ENCODE data around the gene ZNF398.
A peak's percentile ranks its signal among the peaks of the same experiment; 100 is the strongest.
"Not testable (repeated sequence)": the region's sequence is repeated elsewhere in the genome, so short reads cannot be mapped to it uniquely, and the experiment has no call there.

ZNF398 gene

GRCh38 chr7:149147072-149147751 lies at the start of gene ZNF398:
ZNF398 (plus strand) TSS chr7:149147453; CDS start chr7:149147743, 290 bp downstream.
- peak; percentile 43 for DNase-seq

- no peak for DNase-seq
These were observed 48.2 kb upstream of the ZNF398 start for GRCh38 chr7:149099058-149099457.

- DNase-seq = no peak
These were observed 46.4 kb upstream of the ZNF398 start for GRCh38 chr7:149100821-149101220.

- no peak for DNase-seq
These were observed 44.6 kb upstream of the ZNF398 start for GRCh38 chr7:149102666-149103065.

GRCh38 chr7:149103424-149103823 lies 43.8 kb upstream of the ZNF398 start:
- no peak for DNase-seq

GRCh38 chr7:149104214-149104613 lies 43.0 kb upstream of the ZNF398 start:
- no peak for DNase-seq

GRCh38 chr7:149104749-149105148 lies 42.5 kb upstream of the ZNF398 start:
- no peak for DNase-seq

GRCh38 chr7:149109969-149110368 lies 37.3 kb upstream of the ZNF398 start:
- DNase-seq = no peak

GRCh38 chr7:149125189-149125862 lies 21.9 kb upstream of the ZNF398 start:
- no peak for DNase-seq

- peak; percentile 74 for DNase-seq
These were observed 21.2 kb upstream of the ZNF398 start, which contains the start of gene ZNF425 for GRCh38 chr7:149125863-149126661. ZNF425 (minus strand) TSS chr7:149126324; CDS start chr7:149126213, 111 bp downstream.

- DNase-seq = no peak
These were observed 20.5 kb upstream of the ZNF398 start for GRCh38 chr7:149126662-149127266.

- DNase-seq = no peak
These were observed 16.6 kb upstream of the ZNF398 start for GRCh38 chr7:149130572-149131198.

- DNase-seq = no peak
These were observed 14.1 kb upstream of the ZNF398 start for GRCh38 chr7:149133028-149133710.

GRCh38 chr7:149136118-149136517 lies 11.1 kb upstream of the ZNF398 start:
- no peak for DNase-seq

- DNase-seq = no peak
These were observed 6.4 kb upstream of the ZNF398 start for GRCh38 chr7:149140831-149141230.

- no peak for DNase-seq
These were observed 5.4 kb upstream of the ZNF398 start for GRCh38 chr7:149141893-149142292.

- DNase-seq = not testable (repeated sequence)
These were observed 2.8 kb upstream of the ZNF398 start for GRCh38 chr7:149144436-149144922.

GRCh38 chr7:149145031-149145845 lies 2.0 kb upstream of the ZNF398 start:
- DNase-seq = no peak

- DNase-seq = peak; percentile 38
These were observed 750 bp downstream of the ZNF398 start for GRCh38 chr7:149147752-149148653.

- no peak for DNase-seq
These were observed 3.7 kb downstream of the ZNF398 start for GRCh38 chr7:149150981-149151380.

All from GOT3 (cell line).